ENCODE data around the gene ARPC1A. TPM values are rescaled to one million over a fixed set of nuclear protein-coding genes. Genes with fewer than 3 reads are reported as not detected.
"Not testable (repeated sequence)": the region's sequence is repeated elsewhere in the genome, so short reads cannot be mapped to it uniquely, and the experiment has no call there.

Gene ARPC1A
- total RNA-seq, 3 donors from 2014 or later = 113 to 122 (median 117) TPM

GRCh38 chr7:99355098-99355497 is 29.4 kb downstream of the ARPC1A start:
- H3K9me3 ChIP-seq = no peaks in the 10 kb centered on the region
- H3K4me3 ChIP-seq = no peak overlapping the region
- peak in 1 of 2 donors; percentile 2 for DNase-seq (ENCODE audit: low spot score in 2 of 2)
- no peak overlapping the region for H3K27ac ChIP-seq
- no peaks in the 10 kb centered on the region for H3K4me1 ChIP-seq
- no peaks in the 10 kb centered on the region for H3K27me3 ChIP-seq
- TF ChIP-seq POLR2A (IDR thresholded peaks at IDR 0.05) (no peak), CTCF (IDR thresholded peaks at IDR 0.05) (no peak), POLR2AphosphoS5 (IDR thresholded peaks at IDR 0.05) (no peak)
- H3K36me3 ChIP-seq = no peaks in the 10 kb centered on the region
- intact Hi-C loops (cut with DNase I; ENCODE audit: low total_unique reads) = no loop called here

- H3K27me3 ChIP-seq = no peaks in the 10 kb centered on the region
- H3K36me3 ChIP-seq = no peaks in the 10 kb centered on the region
- H3K27ac ChIP-seq = no peak overlapping the region
- TF ChIP-seq POLR2AphosphoS5 (IDR thresholded peaks at IDR 0.05) (no peak), CTCF (IDR thresholded peaks at IDR 0.05) (no peak), POLR2A (IDR thresholded peaks at IDR 0.05) (no peak)
- H3K4me1 ChIP-seq = no peaks in the 10 kb centered on the region
- H3K4me3 ChIP-seq = no peak overlapping the region
- peak in 1 of 2 donors; percentile 25 for DNase-seq (ENCODE audit: low spot score in 2 of 2)
- intact Hi-C loops (cut with DNase I; ENCODE audit: low total_unique reads) = no loop called here
- H3K9me3 ChIP-seq = no peaks in the 10 kb centered on the region
These were observed 32.2 kb downstream of the ARPC1A start for GRCh38 chr7:99357701-99358490.

GRCh38 chr7:99358521-99358920 is 32.8 kb downstream of the ARPC1A start:
- H3K36me3 ChIP-seq; H3K4me1 ChIP-seq; H3K4me3 ChIP-seq; intact Hi-C loops (cut with DNase I; ENCODE audit: low total_unique reads); H3K27ac ChIP-seq; H3K27me3 ChIP-seq; H3K9me3 ChIP-seq: not testable (repeated sequence)
- peak in 1 of 2 donors; percentile 10 for DNase-seq (ENCODE audit: low spot score in 2 of 2)

GRCh38 chr7:99359465-99360154 is 33.9 kb downstream of the ARPC1A start:
- Histone ChIP-seq H3K4me3 (no peak overlapping the region), H3K27ac (no peak overlapping the region), H3K4me1 (no peaks in the 10 kb centered on the region), H3K36me3 (no peaks in the 10 kb centered on the region), H3K9me3 (no peaks in the 10 kb centered on the region), H3K27me3 (no peaks in the 10 kb centered on the region)
- intact Hi-C loops (cut with DNase I; ENCODE audit: low total_unique reads) = no loop called here
- peak in 1 of 2 donors; percentile 19 for DNase-seq (ENCODE audit: low spot score in 2 of 2)
- TF ChIP-seq POLR2AphosphoS5 (IDR thresholded peaks at IDR 0.05) (no peak), CTCF (IDR thresholded peaks at IDR 0.05) (no peak), POLR2A (IDR thresholded peaks at IDR 0.05) (no peak)

- intact Hi-C loops (cut with DNase I; ENCODE audit: low total_unique reads) = no loop called here
- Histone ChIP-seq H3K36me3 (no peaks in the 10 kb centered on the region), H3K27ac (no peak overlapping the region), H3K4me1 (no peaks in the 10 kb centered on the region), H3K27me3 (no peaks in the 10 kb centered on the region), H3K9me3 (no peaks in the 10 kb centered on the region), H3K4me3 (no peak overlapping the region)
- TF ChIP-seq CTCF (IDR thresholded peaks at IDR 0.05) = no peak
- TF ChIP-seq POLR2A (IDR thresholded peaks at IDR 0.05) = no peak
- TF ChIP-seq POLR2AphosphoS5 (IDR thresholded peaks at IDR 0.05) = no peak
- no peak for DNase-seq (ENCODE audit: low spot score in 2 of 2)
These were observed 37.1 kb downstream of the ARPC1A start for GRCh38 chr7:99362801-99363200.
